Astrocyte (in vitro differentiated cells and primary cell): ENCODE measurements around the gene APLNR. TPM values are rescaled to one million over a fixed set of nuclear protein-coding genes. Genes with fewer than 3 reads are reported as not detected.

Experiments
- DNase-seq: peaks from one replicate; pipeline ENCODE4 v3.0.0-alpha.2; 2010; ENCODE audit warnings: low read depth
- FAIRE-seq: peaks from 2 replicates; lab custom pipeline; 2011; peaks lifted over from hg19 to GRCh38; lab: Jason Lieb, UNC
- H2AFZ ChIP-seq: 2 replicates; pipeline ENCODE4 v1.6.0; 2012; ENCODE audit warnings: low read depth, low read length, inconsistent platforms
- H3K27ac ChIP-seq: 2 replicates; pipeline ENCODE4 v1.5.1; 2011; ENCODE audit warnings: low read depth, low read length, inconsistent platforms
- H3K27me3 ChIP-seq: 2 replicates; pipeline ENCODE4 v1.6.0; 2011; ENCODE audit warnings: low read length, inconsistent platforms; ENCODE audit not compliant: insufficient read depth
- H3K36me3 ChIP-seq: 2 replicates; pipeline ENCODE4 v1.5.1; 2011; ENCODE audit warnings: low read length, inconsistent platforms; ENCODE audit not compliant: insufficient read depth
- H3K4me1 ChIP-seq: 2 replicates; pipeline ENCODE4 v1.5.1; 2011; ENCODE audit warnings: low read length, inconsistent platforms; ENCODE audit not compliant: insufficient read depth
- H3K4me2 ChIP-seq: 2 replicates; pipeline ENCODE4 v1.6.0; 2012; ENCODE audit warnings: low read length, inconsistent platforms
- H3K4me3 ChIP-seq: 2 replicates; pipeline ENCODE4 v1.5.1; 2011; ENCODE audit warnings: low read depth, mild to moderate bottlenecking, low read length, inconsistent platforms; ENCODE audit not compliant: insufficient read depth
- H3K79me2 ChIP-seq: 2 replicates; pipeline ENCODE4 v1.6.0; 2012; ENCODE audit warnings: mild to moderate bottlenecking, low read length, inconsistent platforms; ENCODE audit not compliant: insufficient read depth
- H3K9ac ChIP-seq: 2 replicates; pipeline ENCODE4 v1.6.0; 2012; ENCODE audit warnings: mild to moderate bottlenecking, low read length, inconsistent platforms
- H3K9me3 ChIP-seq: 2 replicates; pipeline ENCODE4 v1.5.1; 2012; ENCODE audit warnings: low read depth, mild to moderate bottlenecking, low read length, inconsistent platforms; ENCODE audit not compliant: insufficient read depth
- H4K20me1 ChIP-seq: 2 replicates; pipeline ENCODE4 v1.6.0; 2012; ENCODE audit warnings: low read length, inconsistent platforms; ENCODE audit not compliant: insufficient read depth
- H3K27ac Mint-ChIP-seq: one replicate; pipeline ENCODE4 v1.8.0; 2021; ENCODE audit warnings: mild to moderate bottlenecking, mixed read lengths; ENCODE audit not compliant: unreplicated experiment
- H3K27me3 Mint-ChIP-seq: one replicate; pipeline ENCODE4 v1.8.0; 2021; ENCODE audit warnings: low read depth, mixed read lengths; ENCODE audit not compliant: unreplicated experiment
- H3K36me3 Mint-ChIP-seq: one replicate; pipeline ENCODE4 v1.8.0; 2021; ENCODE audit warnings: low read depth, mixed read lengths; ENCODE audit not compliant: unreplicated experiment
- H3K4me1 Mint-ChIP-seq: one replicate; pipeline ENCODE4 v1.8.0; 2021; ENCODE audit warnings: low read depth, mixed read lengths; ENCODE audit not compliant: unreplicated experiment
- H3K4me3 Mint-ChIP-seq: one replicate; pipeline ENCODE4 v1.8.0; 2021; ENCODE audit warnings: mild to moderate bottlenecking, moderate library complexity, mixed read lengths; ENCODE audit not compliant: unreplicated experiment
- H3K9me3 Mint-ChIP-seq: one replicate; pipeline ENCODE4 v1.8.0; 2021; ENCODE audit warnings: mild to moderate bottlenecking, mixed read lengths; ENCODE audit not compliant: unreplicated experiment
- CTCF ChIP-seq: IDR thresholded peaks from 2 replicates; pipeline ENCODE4 v1.5.1; 2011; ENCODE audit warnings: low read depth, mild to moderate bottlenecking, inconsistent platforms, low read length, moderate library complexity; ENCODE audit not compliant: insufficient read depth
- EZH2 ChIP-seq: IDR thresholded peaks from 2 replicates; pipeline ENCODE4 v1.6.1; 2012; ENCODE audit warnings: mild to moderate bottlenecking, low read length, inconsistent platforms; ENCODE audit not compliant: insufficient read depth
- total RNA-seq: library from RNA; stranded (reverse); gene quantifications from 2 replicates; pipeline ENCODE4 v1.2.1, GENCODE V29; 2021

Gene APLNR
- total RNA-seq, 1 donor from 2014 or later, result not detected

GRCh38 chr11:57249384-57250319 lies 12.6 kb upstream of the APLNR start:
- FAIRE-seq (peak; percentile 54), DNase-seq (peak; percentile 19)
- Histone ChIP-seq H3K27ac (no peak overlapping the region), H3K4me3 (no peak overlapping the region), H2AFZ (no peak overlapping the region), H4K20me1 (no peaks in the 10 kb centered on the region), H3K79me2 (no peaks in the 10 kb centered on the region), H3K9me3 (no peaks in the 10 kb centered on the region), H3K4me2 (peak overlapping the region; percentile 37), H3K27me3 (peaks cover 4% of the 10 kb centered on the region), H3K4me1 (peaks cover 4% of the 10 kb centered on the region), H3K9ac (no peak overlapping the region), H3K36me3 (no peaks in the 10 kb centered on the region)
- Mint-ChIP-seq H3K27ac (no peak overlapping the region), H3K27me3 (peaks cover 6% of the 10 kb centered on the region), H3K36me3 (no peaks in the 10 kb centered on the region), H3K4me1 (peaks cover 19% of the 10 kb centered on the region), H3K9me3 (peaks cover 2% of the 10 kb centered on the region), H3K4me3 (no peak overlapping the region)
- TF ChIP-seq CTCF (peak; percentile 90), EZH2 (no peak)

GRCh38 chr11:57248780-57249383 lies 11.8 kb upstream of the APLNR start:
- FAIRE-seq (no peak), DNase-seq (peak; percentile 26)
- Histone ChIP-seq H3K4me1 (peaks cover 4% of the 10 kb centered on the region), H3K27ac (no peak overlapping the region), H3K4me2 (peak overlapping the region; percentile 37), H2AFZ (no peak overlapping the region), H3K9ac (no peak overlapping the region), H3K27me3 (peaks cover 4% of the 10 kb centered on the region), H3K36me3 (no peaks in the 10 kb centered on the region), H3K79me2 (no peaks in the 10 kb centered on the region), H4K20me1 (no peaks in the 10 kb centered on the region), H3K9me3 (no peaks in the 10 kb centered on the region), H3K4me3 (no peak overlapping the region)
- TF ChIP-seq CTCF (peak; percentile 64), EZH2 (no peak)
- Mint-ChIP-seq H3K27ac (no peak overlapping the region), H3K4me1 (peaks cover 14% of the 10 kb centered on the region), H3K9me3 (peaks cover 2% of the 10 kb centered on the region), H3K36me3 (no peaks in the 10 kb centered on the region), H3K4me3 (no peak overlapping the region), H3K27me3 (peaks cover 6% of the 10 kb centered on the region)
